Activated CD8-positive, alpha-beta memory T cell treated with anti-CD3 and anti-CD28 coated beads for 1 hour (primary cell): Measurements from ENCODE around the gene TASOR2.

Experiments
- DNase-seq, 2 donors: peaks; one replicate each; pipeline ENCODE4 v3.0.0-alpha.2; 2020; ENCODE audit warnings: low read depth in 1 of 2; ENCODE audit errors: extremely low read depth in 1 of 2

Gene TASOR2

DNA sequence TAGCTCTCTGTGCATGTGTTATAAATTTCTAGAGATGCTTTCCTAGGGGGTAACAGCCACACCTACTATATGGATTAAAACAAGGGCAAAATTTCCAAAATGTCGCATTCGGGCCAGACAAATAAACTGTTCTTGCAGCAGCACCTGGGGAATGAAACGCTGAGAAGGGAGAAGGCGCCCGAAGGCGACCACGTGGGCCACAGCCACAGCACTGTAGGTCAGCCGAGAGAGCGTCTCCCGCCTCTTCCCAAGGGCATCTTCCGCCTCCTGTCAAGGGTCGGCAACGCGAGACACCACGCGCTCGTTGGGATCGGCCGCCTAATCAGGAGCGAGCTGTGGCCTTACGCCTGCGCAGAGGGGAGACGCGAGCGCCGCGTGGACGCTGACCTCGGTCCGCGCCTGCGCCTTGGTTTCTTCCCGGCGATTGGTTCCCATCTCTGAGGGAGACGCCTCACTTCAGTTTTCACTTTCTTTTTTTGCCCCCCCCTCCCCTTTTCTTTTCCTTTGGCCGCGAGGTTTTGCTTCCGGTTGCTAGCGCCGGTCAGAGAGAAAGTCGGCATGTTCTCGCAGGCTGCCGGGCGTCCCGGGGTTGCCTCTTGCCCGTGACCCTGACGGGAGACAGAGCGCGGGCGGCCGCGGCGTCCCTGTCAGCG is at the start of gene TASOR2:
Gene TASOR2, plus strand, starts transcription at position 521 of the 653 bp plus-strand sequence. CDS start 35,805 bp downstream, outside the sequence.
- DNase-seq, result peak; percentile 92 to 94

DNA sequence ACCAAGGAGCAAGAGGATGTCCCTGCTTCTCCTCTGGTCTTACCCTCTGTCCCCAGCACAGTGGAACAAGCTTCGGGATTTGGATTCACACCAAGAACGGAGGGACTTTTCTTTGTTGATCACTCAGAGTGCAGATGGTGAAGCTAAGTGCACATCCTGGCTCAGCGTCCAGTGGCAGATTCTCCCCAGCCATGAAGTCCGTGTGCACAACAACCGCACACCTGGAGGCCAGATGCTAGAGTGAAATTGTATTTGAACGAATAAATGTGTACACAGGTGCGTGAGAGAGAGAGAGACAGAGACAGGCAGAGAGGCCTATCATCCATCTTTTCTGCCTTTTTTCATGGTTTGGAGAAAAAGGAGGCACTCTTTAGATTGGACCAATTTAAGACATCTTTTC is 49.7 kb upstream of the TASOR2 start:
- DNase-seq, result no peak

- DNase-seq, result no peak
Measured at GRCh38 chr10:5638494-5638893, 46.1 kb upstream of the TASOR2 start.

DNA sequence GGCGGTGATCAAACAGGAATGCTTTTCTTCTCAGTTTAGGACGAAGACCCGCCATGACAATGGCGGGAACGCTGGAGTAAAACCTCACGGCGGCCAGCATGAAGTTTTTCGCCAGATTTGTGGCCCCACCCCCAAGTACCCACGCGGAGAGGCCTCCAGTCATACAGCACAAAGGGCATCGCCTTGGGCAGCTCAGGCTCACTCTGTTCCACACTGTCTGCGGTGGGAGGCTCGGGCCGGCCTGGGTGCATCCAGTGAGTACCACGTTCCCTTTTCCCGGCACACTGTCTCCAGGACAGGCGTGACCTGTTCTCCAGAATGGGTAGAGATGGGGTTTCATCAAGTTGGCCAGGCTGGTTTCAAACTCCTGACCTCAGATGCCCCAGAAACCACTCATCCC is 45.6 kb upstream of the TASOR2 start:
- no peak for DNase-seq

GRCh38 chr10:5640036-5640435 is 44.6 kb upstream of the TASOR2 start:
- DNase-seq, result no peak

DNA sequence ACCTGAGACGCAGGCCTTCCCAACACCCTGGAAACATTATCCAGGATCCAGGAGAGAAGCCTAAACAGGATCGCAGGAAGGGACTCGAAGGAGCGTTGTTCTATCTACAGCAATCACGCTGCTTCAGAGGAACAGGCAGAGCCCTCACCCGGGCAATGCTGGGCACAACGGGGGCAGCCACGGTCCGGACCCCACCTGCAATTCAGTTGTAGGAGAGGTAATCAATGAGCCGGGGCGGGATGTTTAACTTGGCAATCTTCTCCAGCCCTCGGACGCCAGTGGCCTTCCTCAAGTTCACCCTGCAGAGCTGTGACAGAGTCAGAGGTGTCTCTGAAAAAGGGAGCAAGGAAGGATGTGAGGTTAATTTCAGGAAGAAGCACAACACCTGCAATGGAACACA is 44.1 kb upstream of the TASOR2 start:
- no peak for DNase-seq

DNA sequence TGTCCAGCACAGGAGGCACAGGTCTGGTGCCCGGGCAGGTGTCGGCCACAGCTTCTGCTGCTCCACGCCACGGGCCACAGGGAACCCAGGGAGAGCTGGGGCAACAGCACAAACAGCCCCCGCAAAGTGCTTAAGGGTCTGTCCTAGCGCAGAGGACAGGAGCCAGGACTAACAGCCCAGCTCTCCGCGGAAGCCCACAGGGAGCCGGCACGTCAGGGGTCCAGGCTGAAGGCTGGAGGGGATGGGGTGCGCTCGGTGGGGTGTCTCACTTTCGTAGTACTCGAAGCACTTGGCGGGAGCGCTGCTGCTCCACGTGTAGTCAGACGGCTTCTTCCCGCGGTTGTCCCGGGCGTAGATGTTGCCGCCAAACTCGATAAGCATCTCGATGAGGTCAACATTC is 43.1 kb upstream of the TASOR2 start:
- no peak for DNase-seq

DNA sequence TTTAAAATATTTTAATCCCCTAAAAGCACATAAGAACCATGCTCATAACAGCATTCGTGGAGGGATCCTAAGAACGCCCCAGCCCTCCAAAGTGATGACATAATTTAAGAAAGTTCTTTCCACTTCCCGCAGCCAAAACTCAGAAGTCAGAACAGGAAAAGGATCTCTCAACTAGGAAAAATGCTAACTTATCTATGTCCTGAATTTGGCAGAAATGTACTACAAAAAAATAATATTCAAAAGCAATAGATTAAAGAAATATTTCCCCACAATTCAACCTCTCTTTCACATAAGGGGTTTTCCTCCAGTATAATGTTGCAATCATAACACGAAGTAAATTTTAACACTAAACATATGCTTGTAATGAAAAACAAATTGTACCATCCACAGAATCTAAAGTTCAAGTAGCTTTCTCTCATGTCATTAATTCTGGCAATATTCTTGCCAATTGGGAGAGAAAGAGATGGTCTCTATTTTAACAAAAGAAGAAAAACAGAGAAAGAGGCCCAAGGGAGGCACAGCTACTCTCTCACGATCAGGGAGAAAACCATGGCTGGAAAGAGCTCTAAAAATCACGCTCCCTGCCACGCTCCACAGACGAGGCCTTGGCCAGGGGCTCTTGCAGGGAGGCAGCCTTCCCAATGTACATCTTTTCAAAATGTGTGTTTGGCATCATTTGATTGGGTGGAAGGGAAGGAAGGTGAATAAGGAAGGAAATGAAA is 41.1 kb upstream of the TASOR2 start:
- no peak for DNase-seq

DNA sequence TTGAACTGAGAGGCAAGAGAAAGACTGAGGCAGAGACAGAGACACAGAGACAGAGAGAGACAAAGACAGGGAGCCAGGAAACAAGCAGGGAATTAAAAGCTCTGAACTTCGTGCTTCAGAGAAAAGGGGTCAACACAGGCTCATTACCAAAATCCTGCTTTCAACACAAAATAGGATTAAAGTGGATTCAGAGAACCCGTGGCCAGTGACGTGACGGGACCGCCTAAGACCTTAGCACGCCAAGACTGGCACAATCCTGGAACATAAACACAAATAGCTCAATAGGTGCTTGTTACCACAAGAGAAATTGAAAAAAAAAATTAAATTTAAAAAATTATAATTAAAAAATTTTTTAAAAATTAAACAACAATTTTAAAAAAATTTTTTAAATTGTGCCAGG is 39.7 kb upstream of the TASOR2 start:
- DNase-seq, result no peak

GRCh38 chr10:5645375-5645774 is 39.3 kb upstream of the TASOR2 start:
- DNase-seq, result no peak

DNA sequence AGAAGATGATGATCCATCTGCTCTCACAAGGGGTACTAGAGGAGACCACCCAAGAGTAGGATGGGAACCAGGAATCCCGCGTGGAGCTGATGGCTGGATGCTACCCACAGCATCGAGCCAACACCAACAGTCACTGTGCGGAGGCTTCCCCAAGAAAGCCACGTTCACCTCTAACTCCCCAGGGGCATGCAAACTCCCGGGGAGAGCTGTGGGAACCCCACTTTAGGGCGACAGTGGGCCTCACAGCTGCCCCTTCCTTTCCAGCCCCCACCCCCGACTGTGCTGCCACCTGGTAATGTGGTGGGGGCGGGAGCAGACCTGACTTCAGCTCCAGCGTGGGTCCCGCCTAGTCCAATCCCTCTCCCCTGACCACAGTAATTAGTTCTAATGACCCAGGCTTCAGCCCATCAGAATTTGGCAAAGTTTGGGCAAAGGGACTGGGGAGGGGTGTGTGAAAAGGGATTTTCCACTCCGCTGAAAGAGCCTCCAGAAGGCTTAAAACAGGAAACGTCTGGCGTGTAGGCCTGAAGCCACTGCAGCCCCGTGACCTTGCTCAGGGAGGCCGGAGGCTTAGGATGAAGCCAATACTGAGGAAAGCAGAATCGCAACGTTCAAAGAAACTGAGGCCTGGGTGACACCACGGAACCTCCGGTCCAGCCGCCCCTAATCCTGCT is 38.6 kb upstream of the TASOR2 start:
- DNase-seq, result no peak

- DNase-seq, result no peak
Measured at GRCh38 chr10:5647507-5648240, 37.0 kb upstream of the TASOR2 start.

GRCh38 chr10:5648494-5649457 is 35.9 kb upstream of the TASOR2 start:
- DNase-seq, result no peak

GRCh38 chr10:5649746-5650145 is 34.9 kb upstream of the TASOR2 start:
- DNase-seq, result no peak

DNA sequence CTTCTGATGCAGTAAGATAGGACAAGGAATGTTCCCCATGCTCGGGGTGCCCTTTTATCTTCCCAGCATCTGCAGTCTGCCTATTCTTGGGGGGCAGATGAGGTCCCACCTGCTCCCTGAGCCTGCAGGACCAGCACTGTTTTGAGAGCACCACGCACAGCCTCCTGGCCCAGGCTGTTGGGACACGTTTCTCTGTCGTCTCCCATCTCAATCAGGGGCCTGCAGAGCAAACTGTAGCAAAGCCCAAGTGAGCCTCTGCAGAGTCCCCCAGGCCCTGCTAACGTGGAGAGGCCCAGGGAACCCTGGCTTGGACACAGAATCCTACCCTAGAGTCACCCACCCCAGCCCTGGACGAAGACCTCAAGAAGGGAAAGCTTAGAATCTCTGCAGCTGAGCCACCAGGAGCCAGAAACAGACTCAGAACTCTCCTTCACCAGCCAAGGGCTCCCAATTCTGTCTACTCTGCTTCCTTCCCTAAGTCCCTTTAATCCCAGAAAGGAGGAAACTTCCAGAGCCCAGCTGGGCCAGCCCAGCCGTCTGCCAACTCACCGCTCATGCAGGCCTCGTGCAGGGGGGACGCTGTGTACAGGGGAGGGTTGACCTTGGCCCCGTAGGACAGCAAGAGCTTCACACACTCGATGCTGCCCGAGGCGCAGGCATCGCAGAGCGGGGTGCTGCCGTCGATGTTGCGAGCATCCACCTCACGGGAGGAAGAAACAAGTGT is 33.8 kb upstream of the TASOR2 start:
- no peak for DNase-seq

- DNase-seq, result no peak
Measured at GRCh38 chr10:5651388-5651764, 33.3 kb upstream of the TASOR2 start.

DNA sequence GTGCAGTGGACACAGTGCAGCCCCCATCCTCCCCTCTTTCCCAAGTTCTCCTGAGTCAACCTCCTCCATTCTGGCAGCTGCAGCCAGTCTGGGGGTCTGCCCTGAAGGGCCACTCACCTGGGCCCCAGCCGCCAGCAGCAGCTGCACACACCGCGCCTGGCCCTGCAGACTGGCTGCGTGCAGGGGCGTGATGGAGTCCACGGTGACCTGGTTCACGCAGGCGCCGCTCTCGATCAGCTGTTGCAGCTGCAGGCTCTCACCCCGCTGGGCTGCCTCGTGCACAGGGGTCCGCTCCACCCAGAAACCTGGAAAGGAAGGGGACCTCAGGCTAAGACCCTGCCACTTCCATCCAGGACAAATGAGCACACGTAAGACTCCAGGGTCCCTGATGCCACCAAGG is 31.9 kb upstream of the TASOR2 start:
- DNase-seq, result no peak

DNA sequence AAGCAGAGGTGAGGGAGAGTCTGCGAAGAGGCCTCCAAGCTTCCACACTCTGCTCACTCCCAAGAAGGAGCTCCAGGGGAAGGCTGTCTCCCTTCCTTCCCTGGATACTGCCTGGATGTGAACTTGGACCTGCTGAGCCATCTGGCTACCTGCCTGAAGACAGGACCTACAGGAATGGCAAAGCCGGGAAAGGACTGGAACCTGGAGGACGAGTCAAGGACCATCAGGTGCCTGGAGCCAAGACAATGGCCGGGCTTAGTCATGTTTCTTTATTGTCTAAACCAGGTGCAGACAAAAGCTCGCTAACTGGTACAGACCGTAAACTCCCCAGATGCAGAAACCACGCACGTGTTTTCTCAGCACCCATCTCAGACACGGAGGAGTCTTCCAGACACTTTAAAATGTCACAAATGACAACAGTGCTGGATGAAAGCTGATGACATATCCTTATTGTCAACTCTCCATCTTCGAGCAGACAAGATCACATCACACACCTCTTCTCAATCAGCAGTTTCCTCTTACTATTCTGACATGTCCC is 30.4 kb upstream of the TASOR2 start:
- no peak for DNase-seq

DNA sequence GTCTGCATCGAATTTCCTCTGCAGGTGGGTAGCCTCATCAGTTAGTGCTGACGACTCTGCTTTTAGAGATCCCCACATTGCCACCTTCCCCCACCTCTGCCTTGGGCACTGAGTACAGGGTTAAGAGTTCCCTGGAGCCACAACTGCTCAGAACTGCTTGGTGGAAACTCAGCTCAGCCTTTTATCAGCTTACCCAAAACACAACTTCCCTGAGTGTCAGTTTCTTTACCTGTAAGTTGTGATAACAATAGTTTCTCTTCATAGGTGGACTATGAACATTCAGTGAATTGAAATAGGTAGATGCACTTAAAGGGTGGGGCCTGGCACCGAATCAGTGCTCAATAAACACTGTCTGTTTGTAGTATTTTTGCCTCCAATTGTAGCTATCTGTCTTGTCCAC is 29.5 kb upstream of the TASOR2 start:
- DNase-seq, result no peak
